ENCODE data around the gene IQUB.

The IQUB gene

GRCh38 chr7:123425246-123425645 lies 109.1 kb downstream of the IQUB start:
- no peak for DNase-seq (ENCODE audit: low read depth)
- no peak for TF ChIP-seq MAX (IDR thresholded peaks at IDR 0.05; ENCODE audit: low read depth, low read length)
- TF ChIP-seq CTCF (IDR thresholded peaks at IDR 0.05; ENCODE audit: low read depth, low read length): no peak
- no peak for TF ChIP-seq POLR2A (IDR thresholded peaks at IDR 0.05; ENCODE audit: extremely low read depth, insufficient read length)
- TF ChIP-seq MYC (IDR thresholded peaks at IDR 0.05; ENCODE audit: low read depth, low read length): no peak
- H3K4me3 ChIP-seq (ENCODE audit: low read depth, low read length): no peak overlapping the region

- DNase-seq (ENCODE audit: low read depth): no peak
- TF ChIP-seq POLR2A (IDR thresholded peaks at IDR 0.05; ENCODE audit: extremely low read depth, insufficient read length): no peak
- no peak for TF ChIP-seq MYC (IDR thresholded peaks at IDR 0.05; ENCODE audit: low read depth, low read length)
- no peak for TF ChIP-seq MAX (IDR thresholded peaks at IDR 0.05; ENCODE audit: low read depth, low read length)
- TF ChIP-seq CTCF (IDR thresholded peaks at IDR 0.05; ENCODE audit: low read depth, low read length): no peak
- H3K4me3 ChIP-seq (ENCODE audit: low read depth, low read length): no peak overlapping the region
Observed at GRCh38 chr7:123424463-123424862, 109.9 kb downstream of the IQUB start.

GRCh38 chr7:123423622-123424021 lies 110.8 kb downstream of the IQUB start:
- no peak for TF ChIP-seq POLR2A (IDR thresholded peaks at IDR 0.05; ENCODE audit: extremely low read depth, insufficient read length)
- no peak for TF ChIP-seq CTCF (IDR thresholded peaks at IDR 0.05; ENCODE audit: low read depth, low read length)
- no peak for TF ChIP-seq MYC (IDR thresholded peaks at IDR 0.05; ENCODE audit: low read depth, low read length)
- TF ChIP-seq MAX (IDR thresholded peaks at IDR 0.05; ENCODE audit: low read depth, low read length): no peak
- H3K4me3 ChIP-seq (ENCODE audit: low read depth, low read length): no peak overlapping the region
- no peak for DNase-seq (ENCODE audit: low read depth)

GRCh38 chr7:123417580-123417979 lies 116.8 kb downstream of the IQUB start:
- no peak overlapping the region for H3K4me3 ChIP-seq (ENCODE audit: low read depth, low read length)
- no peak for TF ChIP-seq MAX (IDR thresholded peaks at IDR 0.05; ENCODE audit: low read depth, low read length)
- no peak for TF ChIP-seq POLR2A (IDR thresholded peaks at IDR 0.05; ENCODE audit: extremely low read depth, insufficient read length)
- no peak for TF ChIP-seq CTCF (IDR thresholded peaks at IDR 0.05; ENCODE audit: low read depth, low read length)
- no peak for TF ChIP-seq MYC (IDR thresholded peaks at IDR 0.05; ENCODE audit: low read depth, low read length)
- no peak for DNase-seq (ENCODE audit: low read depth)

GRCh38 chr7:123415625-123416024 lies 118.8 kb downstream of the IQUB start:
- no peak for TF ChIP-seq MAX (IDR thresholded peaks at IDR 0.05; ENCODE audit: low read depth, low read length)
- TF ChIP-seq CTCF (IDR thresholded peaks at IDR 0.05; ENCODE audit: low read depth, low read length): no peak
- no peak for TF ChIP-seq POLR2A (IDR thresholded peaks at IDR 0.05; ENCODE audit: extremely low read depth, insufficient read length)
- TF ChIP-seq MYC (IDR thresholded peaks at IDR 0.05; ENCODE audit: low read depth, low read length): no peak
- no peak overlapping the region for H3K4me3 ChIP-seq (ENCODE audit: low read depth, low read length)
- no peak for DNase-seq (ENCODE audit: low read depth)
